ENCODE measurements around the gene C10orf67.
"Not testable (repeated sequence)": the region's sequence is repeated elsewhere in the genome, so short reads cannot be mapped to it uniquely, and the experiment has no call there.

Gene C10orf67

GRCh38 chr10:23330948-23331347 lies 13.6 kb downstream of the C10orf67 start:
- Histone ChIP-seq H3K4me3 (ENCODE audit: low read length) (no peak overlapping the region), H3K9me3 (ENCODE audit: low read length) (no peaks in the 10 kb centered on the region), H3K36me3 (ENCODE audit: insufficient read depth, low read length) (no peaks in the 10 kb centered on the region), H2AFZ (ENCODE audit: low read depth, low read length) (no peak overlapping the region), H3K4me1 (ENCODE audit: insufficient read depth, low read length) (no peaks in the 10 kb centered on the region), H3K27me3 (ENCODE audit: insufficient read depth, low read length) (no peaks in the 10 kb centered on the region)

- H3K4me1 ChIP-seq (ENCODE audit: insufficient read depth, low read length) = no peaks in the 10 kb centered on the region
- H3K4me3 ChIP-seq (ENCODE audit: low read length) = no peak overlapping the region
- no peaks in the 10 kb centered on the region for H3K9me3 ChIP-seq (ENCODE audit: low read length)
- no peaks in the 10 kb centered on the region for H3K27me3 ChIP-seq (ENCODE audit: insufficient read depth, low read length)
- H3K36me3 ChIP-seq (ENCODE audit: insufficient read depth, low read length) = no peaks in the 10 kb centered on the region
- H2AFZ ChIP-seq (ENCODE audit: low read depth, low read length) = no peak overlapping the region
Measured at GRCh38 chr10:23326544-23327307, 17.9 kb downstream of the C10orf67 start.

- Histone ChIP-seq H3K4me1 (ENCODE audit: insufficient read depth, low read length) (peaks cover 3% of the 10 kb centered on the region), H3K36me3 (ENCODE audit: insufficient read depth, low read length) (no peaks in the 10 kb centered on the region), H2AFZ (ENCODE audit: low read depth, low read length) (no peak overlapping the region), H3K9me3 (ENCODE audit: low read length) (no peaks in the 10 kb centered on the region), H3K27me3 (ENCODE audit: insufficient read depth, low read length) (no peaks in the 10 kb centered on the region), H3K4me3 (ENCODE audit: low read length) (no peak overlapping the region)
Measured at GRCh38 chr10:23325132-23325531, 19.5 kb downstream of the C10orf67 start.

- H3K27me3 ChIP-seq (ENCODE audit: insufficient read depth, low read length) = no peaks in the 10 kb centered on the region
- no peaks in the 10 kb centered on the region for H3K36me3 ChIP-seq (ENCODE audit: insufficient read depth, low read length)
- no peaks in the 10 kb centered on the region for H3K9me3 ChIP-seq (ENCODE audit: low read length)
- H3K4me3 ChIP-seq (ENCODE audit: low read length) = no peak overlapping the region
- peaks cover 3% of the 10 kb centered on the region for H3K4me1 ChIP-seq (ENCODE audit: insufficient read depth, low read length)
- no peak overlapping the region for H2AFZ ChIP-seq (ENCODE audit: low read depth, low read length)
Measured at GRCh38 chr10:23324351-23324750, 20.2 kb downstream of the C10orf67 start.

- Histone ChIP-seq H3K4me1 (ENCODE audit: insufficient read depth, low read length) (peaks cover 3% of the 10 kb centered on the region), H3K36me3 (ENCODE audit: insufficient read depth, low read length) (no peaks in the 10 kb centered on the region), H3K27me3 (ENCODE audit: insufficient read depth, low read length) (no peaks in the 10 kb centered on the region), H2AFZ (ENCODE audit: low read depth, low read length) (no peak overlapping the region), H3K9me3 (ENCODE audit: low read length) (no peaks in the 10 kb centered on the region), H3K4me3 (ENCODE audit: low read length) (no peak overlapping the region)
Measured at GRCh38 chr10:23322082-23322481, 22.5 kb downstream of the C10orf67 start.

GRCh38 chr10:23319835-23320234 lies 24.8 kb downstream of the C10orf67 start:
- Histone ChIP-seq H3K36me3 (ENCODE audit: insufficient read depth, low read length) (no peaks in the 10 kb centered on the region), H3K9me3 (ENCODE audit: low read length) (no peaks in the 10 kb centered on the region), H3K27me3 (ENCODE audit: insufficient read depth, low read length) (no peaks in the 10 kb centered on the region), H3K4me1 (ENCODE audit: insufficient read depth, low read length) (peaks cover 3% of the 10 kb centered on the region), H3K4me3 (ENCODE audit: low read length) (no peak overlapping the region), H2AFZ (ENCODE audit: low read depth, low read length) (no peak overlapping the region)

GRCh38 chr10:23318359-23318758 lies 26.2 kb downstream of the C10orf67 start:
- Histone ChIP-seq H3K36me3 (ENCODE audit: insufficient read depth, low read length) (no peaks in the 10 kb centered on the region), H3K4me1 (ENCODE audit: insufficient read depth, low read length) (peaks cover 3% of the 10 kb centered on the region), H2AFZ (ENCODE audit: low read depth, low read length) (no peak overlapping the region), H3K4me3 (ENCODE audit: low read length) (no peak overlapping the region), H3K27me3 (ENCODE audit: insufficient read depth, low read length) (peaks cover 2% of the 10 kb centered on the region), H3K9me3 (ENCODE audit: low read length) (no peaks in the 10 kb centered on the region)

GRCh38 chr10:23317416-23317815 lies 27.2 kb downstream of the C10orf67 start:
- no peak overlapping the region for H2AFZ ChIP-seq (ENCODE audit: low read depth, low read length)
- H3K4me3 ChIP-seq (ENCODE audit: low read length) = no peak overlapping the region
- no peaks in the 10 kb centered on the region for H3K36me3 ChIP-seq (ENCODE audit: insufficient read depth, low read length)
- peaks cover 3% of the 10 kb centered on the region for H3K4me1 ChIP-seq (ENCODE audit: insufficient read depth, low read length)
- no peaks in the 10 kb centered on the region for H3K9me3 ChIP-seq (ENCODE audit: low read length)
- H3K27me3 ChIP-seq (ENCODE audit: insufficient read depth, low read length) = peaks cover 6% of the 10 kb centered on the region

GRCh38 chr10:23316406-23316805 lies 28.2 kb downstream of the C10orf67 start:
- Histone ChIP-seq H2AFZ (ENCODE audit: low read depth, low read length) (no peak overlapping the region), H3K9me3 (ENCODE audit: low read length) (no peaks in the 10 kb centered on the region), H3K4me1 (ENCODE audit: insufficient read depth, low read length) (peaks cover 3% of the 10 kb centered on the region), H3K4me3 (ENCODE audit: low read length) (no peak overlapping the region), H3K36me3 (ENCODE audit: insufficient read depth, low read length) (no peaks in the 10 kb centered on the region), H3K27me3 (ENCODE audit: insufficient read depth, low read length) (peaks cover 6% of the 10 kb centered on the region)

- no peak overlapping the region for H2AFZ ChIP-seq (ENCODE audit: low read depth, low read length)
- no peak overlapping the region for H3K4me3 ChIP-seq (ENCODE audit: low read length)
- no peaks in the 10 kb centered on the region for H3K9me3 ChIP-seq (ENCODE audit: low read length)
- H3K36me3 ChIP-seq (ENCODE audit: insufficient read depth, low read length) = no peaks in the 10 kb centered on the region
- peaks cover 6% of the 10 kb centered on the region for H3K27me3 ChIP-seq (ENCODE audit: insufficient read depth, low read length)
- H3K4me1 ChIP-seq (ENCODE audit: insufficient read depth, low read length) = peaks cover 3% of the 10 kb centered on the region
Measured at GRCh38 chr10:23315966-23316365, 28.6 kb downstream of the C10orf67 start.

- Histone ChIP-seq H3K9me3 (ENCODE audit: low read length) (no peaks in the 10 kb centered on the region), H2AFZ (ENCODE audit: low read depth, low read length) (no peak overlapping the region), H3K27me3 (ENCODE audit: insufficient read depth, low read length) (peaks cover 6% of the 10 kb centered on the region), H3K36me3 (ENCODE audit: insufficient read depth, low read length) (no peaks in the 10 kb centered on the region), H3K4me1 (ENCODE audit: insufficient read depth, low read length) (no peaks in the 10 kb centered on the region), H3K4me3 (ENCODE audit: low read length) (no peak overlapping the region)
Measured at GRCh38 chr10:23314835-23315239, 29.8 kb downstream of the C10orf67 start.

- Histone ChIP-seq H3K4me3 (ENCODE audit: low read length) (no peak overlapping the region), H3K4me1 (ENCODE audit: insufficient read depth, low read length) (no peaks in the 10 kb centered on the region), H3K36me3 (ENCODE audit: insufficient read depth, low read length) (no peaks in the 10 kb centered on the region)
Measured at GRCh38 chr10:23311034-23311433, 33.6 kb downstream of the C10orf67 start.

GRCh38 chr10:23310404-23310803 lies 34.2 kb downstream of the C10orf67 start:
- H3K4me1 ChIP-seq (ENCODE audit: insufficient read depth, low read length) = no peaks in the 10 kb centered on the region
- no peak overlapping the region for H3K4me3 ChIP-seq (ENCODE audit: low read length)
- H3K36me3 ChIP-seq (ENCODE audit: insufficient read depth, low read length) = no peaks in the 10 kb centered on the region
- H2AFZ ChIP-seq (ENCODE audit: low read depth, low read length) = no peak overlapping the region
- H3K27me3 ChIP-seq (ENCODE audit: insufficient read depth, low read length) = peaks cover 6% of the 10 kb centered on the region
- H3K9me3 ChIP-seq (ENCODE audit: low read length) = no peaks in the 10 kb centered on the region

More at GRCh38 chr10:23311034-23311433, 33.6 kb downstream of the C10orf67 start:
- H3K27me3 ChIP-seq (ENCODE audit: insufficient read depth, low read length) = peaks cover 6% of the 10 kb centered on the region
- H3K9me3 ChIP-seq (ENCODE audit: low read length) = no peaks in the 10 kb centered on the region
- no peak overlapping the region for H2AFZ ChIP-seq (ENCODE audit: low read depth, low read length)

GRCh38 chr10:23299961-23300360 lies 44.6 kb downstream of the C10orf67 start:
- not testable (repeated sequence) for H3K36me3 ChIP-seq (ENCODE audit: insufficient read depth, low read length); H3K27me3 ChIP-seq (ENCODE audit: insufficient read depth, low read length); H3K4me3 ChIP-seq (ENCODE audit: low read length); H3K4me1 ChIP-seq (ENCODE audit: insufficient read depth, low read length); H2AFZ ChIP-seq (ENCODE audit: low read depth, low read length); H3K9me3 ChIP-seq (ENCODE audit: low read length)

All from neuron (in vitro differentiated cells).